ENCODE data around the gene SH3RF1. TPM values are rescaled to one million over a fixed set of nuclear protein-coding genes. Genes with fewer than 3 reads are reported as not detected.

Gene SH3RF1
- total and polyA plus RNA-seq, 10 of the 15 experiments (the other 5 are each of a cell fraction or from before 2014, with no cell fraction given): 4.5 to 22.5 (median 10.4) TPM

DNA sequence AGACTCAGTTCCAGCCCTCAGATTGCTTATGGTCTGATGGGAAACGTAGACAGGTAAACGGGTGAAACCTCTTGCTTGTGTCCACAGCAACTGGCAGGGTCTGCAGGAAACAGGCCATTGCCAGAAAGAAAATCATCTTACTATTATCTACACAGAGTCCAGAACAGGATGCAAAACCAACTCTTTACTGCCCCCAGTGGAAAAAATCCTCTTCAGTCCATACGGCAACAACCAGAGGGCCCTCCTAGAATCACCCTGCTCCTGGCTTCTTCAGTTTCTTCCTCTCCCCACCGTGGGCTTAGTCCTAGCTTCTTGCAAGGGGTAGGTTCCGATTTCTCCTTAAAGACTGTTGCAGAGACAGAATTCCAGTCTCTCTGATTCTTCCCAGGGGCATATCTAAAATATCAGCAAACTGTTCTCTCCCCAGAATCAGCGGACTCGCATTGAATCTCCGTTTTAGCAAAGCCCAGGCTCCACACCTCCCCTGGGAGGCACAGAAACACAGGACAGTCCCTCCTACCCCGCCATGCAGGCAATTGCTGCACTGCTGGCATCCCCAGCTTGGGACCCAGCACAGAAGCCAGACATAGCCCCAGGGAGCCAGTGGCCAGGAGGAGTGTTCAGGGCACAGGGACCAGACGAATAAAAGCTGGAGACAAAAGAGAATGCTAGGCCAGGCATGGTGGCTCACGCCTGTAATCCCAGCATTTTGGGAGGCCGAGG is 41.0 kb upstream of the SH3RF1 start (continued):
- TF ChIP-seq, protein P1, sequence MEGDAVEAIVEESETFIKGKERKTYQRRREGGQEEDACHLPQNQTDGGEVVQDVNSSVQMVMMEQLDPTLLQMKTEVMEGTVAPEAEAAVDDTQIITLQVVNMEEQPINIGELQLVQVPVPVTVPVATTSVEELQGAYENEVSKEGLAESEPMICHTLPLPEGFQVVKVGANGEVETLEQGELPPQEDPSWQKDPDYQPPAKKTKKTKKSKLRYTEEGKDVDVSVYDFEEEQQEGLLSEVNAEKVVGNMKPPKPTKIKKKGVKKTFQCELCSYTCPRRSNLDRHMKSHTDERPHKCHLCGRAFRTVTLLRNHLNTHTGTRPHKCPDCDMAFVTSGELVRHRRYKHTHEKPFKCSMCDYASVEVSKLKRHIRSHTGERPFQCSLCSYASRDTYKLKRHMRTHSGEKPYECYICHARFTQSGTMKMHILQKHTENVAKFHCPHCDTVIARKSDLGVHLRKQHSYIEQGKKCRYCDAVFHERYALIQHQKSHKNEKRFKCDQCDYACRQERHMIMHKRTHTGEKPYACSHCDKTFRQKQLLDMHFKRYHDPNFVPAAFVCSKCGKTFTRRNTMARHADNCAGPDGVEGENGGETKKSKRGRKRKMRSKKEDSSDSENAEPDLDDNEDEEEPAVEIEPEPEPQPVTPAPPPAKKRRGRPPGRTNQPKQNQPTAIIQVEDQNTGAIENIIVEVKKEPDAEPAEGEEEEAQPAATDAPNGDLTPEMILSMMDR (IDR thresholded peaks at IDR 0.05 in 2 of 3, conservative IDR thresholded peaks at IDR 0.05 in 1 of 3; ENCODE audit: control insufficient read depth in 2 of 3, extremely low read depth in 1 of 3, insufficient read depth in 1 of 3, low read depth in 3 of 3, low read length in 3 of 3): peak; percentile 42 to 45 (median 44)
- peak; percentile 57; the same call in 1 of the 2 replicates for TF ChIP-seq SMC3 (IDR thresholded peaks at IDR 0.05; ENCODE audit: borderline replicate concordance, low read length)
- TF ChIP-seq, protein P2, sequence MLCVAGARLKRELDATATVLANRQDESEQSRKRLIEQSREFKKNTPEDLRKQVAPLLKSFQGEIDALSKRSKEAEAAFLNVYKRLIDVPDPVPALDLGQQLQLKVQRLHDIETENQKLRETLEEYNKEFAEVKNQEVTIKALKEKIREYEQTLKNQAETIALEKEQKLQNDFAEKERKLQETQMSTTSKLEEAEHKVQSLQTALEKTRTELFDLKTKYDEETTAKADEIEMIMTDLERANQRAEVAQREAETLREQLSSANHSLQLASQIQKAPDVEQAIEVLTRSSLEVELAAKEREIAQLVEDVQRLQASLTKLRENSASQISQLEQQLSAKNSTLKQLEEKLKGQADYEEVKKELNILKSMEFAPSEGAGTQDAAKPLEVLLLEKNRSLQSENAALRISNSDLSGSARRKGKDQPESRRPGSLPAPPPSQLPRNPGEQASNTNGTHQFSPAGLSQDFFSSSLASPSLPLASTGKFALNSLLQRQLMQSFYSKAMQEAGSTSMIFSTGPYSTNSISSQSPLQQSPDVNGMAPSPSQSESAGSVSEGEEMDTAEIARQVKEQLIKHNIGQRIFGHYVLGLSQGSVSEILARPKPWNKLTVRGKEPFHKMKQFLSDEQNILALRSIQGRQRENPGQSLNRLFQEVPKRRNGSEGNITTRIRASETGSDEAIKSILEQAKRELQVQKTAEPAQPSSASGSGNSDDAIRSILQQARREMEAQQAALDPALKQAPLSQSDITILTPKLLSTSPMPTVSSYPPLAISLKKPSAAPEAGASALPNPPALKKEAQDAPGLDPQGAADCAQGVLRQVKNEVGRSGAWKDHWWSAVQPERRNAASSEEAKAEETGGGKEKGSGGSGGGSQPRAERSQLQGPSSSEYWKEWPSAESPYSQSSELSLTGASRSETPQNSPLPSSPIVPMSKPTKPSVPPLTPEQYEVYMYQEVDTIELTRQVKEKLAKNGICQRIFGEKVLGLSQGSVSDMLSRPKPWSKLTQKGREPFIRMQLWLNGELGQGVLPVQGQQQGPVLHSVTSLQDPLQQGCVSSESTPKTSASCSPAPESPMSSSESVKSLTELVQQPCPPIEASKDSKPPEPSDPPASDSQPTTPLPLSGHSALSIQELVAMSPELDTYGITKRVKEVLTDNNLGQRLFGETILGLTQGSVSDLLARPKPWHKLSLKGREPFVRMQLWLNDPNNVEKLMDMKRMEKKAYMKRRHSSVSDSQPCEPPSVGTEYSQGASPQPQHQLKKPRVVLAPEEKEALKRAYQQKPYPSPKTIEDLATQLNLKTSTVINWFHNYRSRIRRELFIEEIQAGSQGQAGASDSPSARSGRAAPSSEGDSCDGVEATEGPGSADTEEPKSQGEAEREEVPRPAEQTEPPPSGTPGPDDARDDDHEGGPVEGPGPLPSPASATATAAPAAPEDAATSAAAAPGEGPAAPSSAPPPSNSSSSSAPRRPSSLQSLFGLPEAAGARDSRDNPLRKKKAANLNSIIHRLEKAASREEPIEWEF (IDR thresholded peaks at IDR 0.05; ENCODE audit: insufficient replicate concordance, low read depth, low read length): no peak
- no peak for TF ChIP-seq SUPT20H (IDR thresholded peaks at IDR 0.05; ENCODE audit: borderline replicate concordance, control insufficient read depth, low read depth, low read length)

Data from GM12878 (cell line).